Uterus (tissue), 2 donors: ENCODE measurements around the gene GPX4.

Experiments used
- POLR2A ChIP-seq, 2 donors: fragments of 450-650 bp; IDR thresholded peaks; one replicate each; pipeline ENCODE4 v1.6.1; 2016; ENCODE audit warnings: antibody characterized with exemption in 2 of 2, mild to moderate bottlenecking in 1 of 2, moderate library complexity in 1 of 2
- TF ChIP-seq, protein P1 (sequence below), 4 experiments: fragments of 200-600 bp in 2 of 4; fragments of 450-650 bp in 2 of 4; sonication (generic) in 2 of 4; IDR thresholded peaks; one replicate each; pipeline ENCODE4 v1.5.1; 2016 to 2019; ENCODE audit warnings: antibody characterized with exemption in 4 of 4, mild to moderate bottlenecking in 2 of 4, moderate library complexity in 1 of 4

DNA sequence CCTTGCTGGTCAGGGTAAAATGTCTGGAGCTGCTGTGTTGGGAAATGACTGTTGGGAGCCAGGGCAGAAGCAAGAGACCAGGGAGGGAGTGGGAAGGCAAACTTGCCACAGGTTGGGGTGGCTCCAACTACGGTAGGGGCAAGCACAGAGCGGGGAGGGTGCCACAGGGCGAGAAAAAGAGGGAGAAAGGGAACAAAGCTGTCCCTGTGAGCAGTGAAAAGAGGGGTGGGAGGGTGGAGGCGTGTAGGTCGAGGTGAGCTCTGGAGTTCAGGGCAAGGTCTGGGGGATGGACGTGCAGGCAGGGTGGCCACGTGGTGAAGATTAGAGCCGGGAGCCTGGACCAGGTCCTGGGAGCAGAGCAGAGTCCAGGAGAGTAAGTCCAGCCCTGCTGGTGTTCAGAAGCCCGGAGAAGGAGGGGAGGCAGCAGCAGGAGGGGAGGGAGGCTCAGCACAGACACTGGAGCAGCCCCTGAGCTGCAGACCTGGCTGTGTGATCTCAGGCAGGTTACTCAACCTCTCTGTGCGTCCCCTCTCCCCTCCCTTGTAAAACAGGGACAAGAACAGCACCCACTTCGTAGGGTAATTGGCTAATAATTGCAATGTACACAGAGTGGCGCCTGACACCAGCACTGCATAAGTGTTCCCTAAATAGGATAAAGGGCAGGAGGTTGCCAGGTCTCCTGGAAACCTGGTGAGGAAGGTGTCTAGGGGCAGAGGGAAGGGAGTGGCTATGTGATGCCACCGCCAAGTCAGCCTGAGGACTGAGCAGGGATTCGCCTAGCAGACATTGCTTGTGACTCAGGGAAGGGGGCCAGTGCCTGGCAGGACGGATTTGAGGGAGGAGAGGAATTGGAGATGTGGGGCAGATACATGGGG is 5.4 kb upstream of the GPX4 start:
- no peak for TF ChIP-seq POLR2A (IDR thresholded peaks at IDR 0.05)
- TF ChIP-seq, protein P1, sequence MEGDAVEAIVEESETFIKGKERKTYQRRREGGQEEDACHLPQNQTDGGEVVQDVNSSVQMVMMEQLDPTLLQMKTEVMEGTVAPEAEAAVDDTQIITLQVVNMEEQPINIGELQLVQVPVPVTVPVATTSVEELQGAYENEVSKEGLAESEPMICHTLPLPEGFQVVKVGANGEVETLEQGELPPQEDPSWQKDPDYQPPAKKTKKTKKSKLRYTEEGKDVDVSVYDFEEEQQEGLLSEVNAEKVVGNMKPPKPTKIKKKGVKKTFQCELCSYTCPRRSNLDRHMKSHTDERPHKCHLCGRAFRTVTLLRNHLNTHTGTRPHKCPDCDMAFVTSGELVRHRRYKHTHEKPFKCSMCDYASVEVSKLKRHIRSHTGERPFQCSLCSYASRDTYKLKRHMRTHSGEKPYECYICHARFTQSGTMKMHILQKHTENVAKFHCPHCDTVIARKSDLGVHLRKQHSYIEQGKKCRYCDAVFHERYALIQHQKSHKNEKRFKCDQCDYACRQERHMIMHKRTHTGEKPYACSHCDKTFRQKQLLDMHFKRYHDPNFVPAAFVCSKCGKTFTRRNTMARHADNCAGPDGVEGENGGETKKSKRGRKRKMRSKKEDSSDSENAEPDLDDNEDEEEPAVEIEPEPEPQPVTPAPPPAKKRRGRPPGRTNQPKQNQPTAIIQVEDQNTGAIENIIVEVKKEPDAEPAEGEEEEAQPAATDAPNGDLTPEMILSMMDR (IDR thresholded peaks at IDR 0.05), result no peak
